SK-N-SH treated with all-trans-retinoic acid at 6 μM for 48 hours (cell line): ENCODE results near the gene DSC3.
"Not testable (repeated sequence)": the region's sequence is repeated elsewhere in the genome, so short reads cannot be mapped to it uniquely, and the experiment has no call there.

Experiments
- ATAC-seq: fragments of 200-7000 bp; cut with Tn5 transposase; 3 replicates; pipeline ENCODE4 v1.9.1; 2020; ENCODE audit warnings: mild to moderate bottlenecking, moderate library complexity
- BACH2 ChIP-seq: fragments of 250-450 bp; sonication (Bioruptor Pico); IDR thresholded peaks from 2 replicates; pipeline ENCODE4 v1.9.0; 2021; ENCODE audit warnings: mild to moderate bottlenecking, borderline replicate concordance
- CREB5 ChIP-seq: fragments of 250-450 bp; sonication (Bioruptor Pico); IDR thresholded peaks from 2 replicates; pipeline ENCODE4 v1.5.1; 2020; ENCODE audit warnings: low read depth, mild to moderate bottlenecking, moderate library complexity
- CSDC2 ChIP-seq: fragments of 250-450 bp; sonication (Bioruptor Pico); IDR thresholded peaks from 2 replicates; pipeline ENCODE4 v1.5.0; 2020; ENCODE audit warnings: mild to moderate bottlenecking, moderate library complexity
- CSRNP3 ChIP-seq: fragments of 250-450 bp; sonication (Bioruptor Pico); IDR thresholded peaks from 2 replicates; pipeline ENCODE4 v1.5.1; 2021; ENCODE audit warnings: mild to moderate bottlenecking, moderate library complexity
- ESRRG ChIP-seq: fragments of 250-450 bp; sonication (Bioruptor Pico); IDR thresholded peaks from 2 replicates; pipeline ENCODE4 v1.6.1; 2021; ENCODE audit warnings: mild to moderate bottlenecking
- GLIS3 ChIP-seq: fragments of 250-450 bp; sonication (Bioruptor Pico); IDR thresholded peaks from 2 replicates; pipeline ENCODE4 v1.5.0; 2020; ENCODE audit warnings: mild to moderate bottlenecking, moderate library complexity
- ISL1 ChIP-seq: fragments of 250-450 bp; sonication (Bioruptor Pico); IDR thresholded peaks from 2 replicates; pipeline ENCODE4 v2.1.2; 2022; ENCODE audit warnings: mild to moderate bottlenecking, moderate library complexity
- OSR1 ChIP-seq: fragments of 250-450 bp; sonication (Bioruptor Pico); IDR thresholded peaks from 2 replicates; pipeline ENCODE4 v1.8.0; 2022; ENCODE audit warnings: moderate library complexity, mild to moderate bottlenecking, inconsistent platforms
- PATZ1 ChIP-seq: fragments of 250-450 bp; sonication (Bioruptor Pico); IDR thresholded peaks from 2 replicates; pipeline ENCODE4 v1.8.0; 2020; ENCODE audit warnings: mild to moderate bottlenecking, moderate library complexity, borderline replicate concordance
- POU6F1 ChIP-seq: fragments of 250-450 bp; sonication (Bioruptor Pico); IDR thresholded peaks from 2 replicates; pipeline ENCODE4 v1.8.0; 2021; ENCODE audit warnings: low read depth, mild to moderate bottlenecking, moderate library complexity, borderline replicate concordance
- RARB ChIP-seq: fragments of 250-450 bp; sonication (Bioruptor Pico); IDR thresholded peaks from 2 replicates; pipeline ENCODE4 v1.8.0; 2021; ENCODE audit warnings: mild to moderate bottlenecking, moderate library complexity
- SNAI2 ChIP-seq: fragments of 250-450 bp; sonication (Bioruptor Pico); IDR thresholded peaks from 2 replicates; pipeline ENCODE4 v1.5.0; 2020; ENCODE audit warnings: mild to moderate bottlenecking, moderate library complexity
- TCF4 ChIP-seq: fragments of 250-450 bp; sonication (Bioruptor Pico); IDR thresholded peaks from 2 replicates; pipeline ENCODE4 v1.8.0; 2021; ENCODE audit warnings: mild to moderate bottlenecking, moderate library complexity, borderline replicate concordance
- TOX ChIP-seq: fragments of 250-450 bp; sonication (Bioruptor Pico); IDR thresholded peaks from 2 replicates; pipeline ENCODE4 v1.8.0; 2021; ENCODE audit warnings: mild to moderate bottlenecking, moderate library complexity, borderline replicate concordance
- TSHZ2 ChIP-seq: fragments of 250-450 bp; sonication (Bioruptor Pico); IDR thresholded peaks from 2 replicates; pipeline ENCODE4 v1.5.0; 2020; ENCODE audit warnings: mild to moderate bottlenecking, moderate library complexity
- ZC3H10 ChIP-seq: fragments of 250-450 bp; sonication (Bioruptor Pico); IDR thresholded peaks from 2 replicates; pipeline ENCODE4 v1.5.1; 2021; ENCODE audit warnings: mild to moderate bottlenecking, moderate library complexity
- ZFP3 ChIP-seq: fragments of 250-450 bp; sonication (Bioruptor Pico); IDR thresholded peaks from 2 replicates; pipeline ENCODE4 v1.5.0; 2020; ENCODE audit warnings: mild to moderate bottlenecking, moderate library complexity
- ZFP30 ChIP-seq: fragments of 450-650 bp; formaldehyde crosslinking; IDR thresholded peaks from 2 replicates; pipeline ENCODE4 v1.5.0; 2022; ENCODE audit warnings: mild to moderate bottlenecking, moderate library complexity
- ZNF565 ChIP-seq: fragments of 450-650 bp; formaldehyde crosslinking; conservative IDR thresholded peaks from 2 replicates; pipeline ENCODE4 v1.5.0; 2020; ENCODE audit warnings: low read depth, mild to moderate bottlenecking, moderate library complexity
- ZNF70 ChIP-seq: fragments of 450-650 bp; formaldehyde crosslinking; IDR thresholded peaks from 2 replicates; pipeline ENCODE4 v1.5.0; 2020; ENCODE audit warnings: mild to moderate bottlenecking, moderate library complexity
- ZNF8 ChIP-seq: fragments of 450-650 bp; formaldehyde crosslinking; IDR thresholded peaks from 2 replicates; pipeline ENCODE4 v1.5.0; 2020; ENCODE audit warnings: mild to moderate bottlenecking, moderate library complexity

Gene DSC3

GRCh38 chr18:30985753-30986152, 56.8 kb downstream of the DSC3 start:
- TF ChIP-seq ISL1 (no peak), TCF4 (CRISPR knock-in tag) (no peak)
- ATAC-seq = no peak

- no peak for ATAC-seq
Observed at GRCh38 chr18:30982285-30982992, 60.1 kb downstream of the DSC3 start.

GRCh38 chr18:30978091-30978490, 64.5 kb downstream of the DSC3 start:
- not testable (repeated sequence) for ATAC-seq

More at GRCh38 chr18:30982285-30982992, 60.1 kb downstream of the DSC3 start:
- no peak for TF ChIP-seq CREB5 (CRISPR knock-in tag)
- TF ChIP-seq PATZ1 = no peak
- TF ChIP-seq ZFP3 = no peak
- TF ChIP-seq ESRRG (CRISPR knock-in tag) = no peak
- TF ChIP-seq POU6F1 (CRISPR knock-in tag) = no peak
- TF ChIP-seq ZNF565 = no peak
- no peak for TF ChIP-seq TOX (CRISPR knock-in tag)
- TF ChIP-seq ZFP30 (CRISPR knock-in tag) = no peak
- TF ChIP-seq TSHZ2 (CRISPR knock-in tag) = no peak
- no peak for TF ChIP-seq TCF4 (CRISPR knock-in tag)
- TF ChIP-seq CSDC2 (CRISPR knock-in tag) = no peak
- TF ChIP-seq ISL1 = no peak
- TF ChIP-seq SNAI2 = no peak
- no peak for TF ChIP-seq ZNF70 (CRISPR knock-in tag)
- no peak for TF ChIP-seq ZNF8 (CRISPR knock-in tag)
- no peak for TF ChIP-seq BACH2 (CRISPR knock-in tag)
- no peak for TF ChIP-seq CSRNP3 (CRISPR knock-in tag)
- TF ChIP-seq GLIS3 (CRISPR knock-in tag) = no peak

- ATAC-seq = peak; percentile 67; the same call in 2 of the 3 replicates
- TF ChIP-seq POU6F1 (CRISPR knock-in tag) (no peak), RARB (CRISPR knock-in tag) (no peak), ZC3H10 (CRISPR knock-in tag) (no peak), TOX (CRISPR knock-in tag) (no peak), ISL1 (no peak), ESRRG (CRISPR knock-in tag) (no peak), SNAI2 (no peak), ZFP30 (CRISPR knock-in tag) (no peak), TCF4 (CRISPR knock-in tag) (no peak), BACH2 (CRISPR knock-in tag) (no peak), OSR1 (CRISPR knock-in tag) (no peak), PATZ1 (no peak)
Observed at GRCh38 chr18:30971338-30971956, 71.1 kb downstream of the DSC3 start.
